GM13977 (cell line): Measurements from ENCODE around the gene SYS1.
A peak's percentile ranks its signal among the peaks of the same experiment; 100 is the strongest.

ENCODE experiments used
- DNase-seq: peaks from one replicate; pipeline ENCODE4 v3.0.0; 2012; ENCODE audit warnings: low spot score
- in situ Hi-C: fragments of 300-500 bp; cut with MboI; formaldehyde crosslinking; loops from one replicate; pipeline ENCODE4 v1.12.0; 2022; ENCODE audit warnings: low sequenced_read_pairs, low pct_unique_long_range_greater_than_20kb, mixed read lengths, inconsistent platforms; ENCODE audit not compliant: unreplicated experiment
- TF ChIP-seq, protein P1 (sequence below): IDR thresholded peaks from 2 replicates; pipeline ENCODE4 v1.5.1; 2012; ENCODE audit warnings: mild to moderate bottlenecking, control low read depth; ENCODE audit not compliant: insufficient read depth; ENCODE audit errors: extremely low read depth, missing control alignments

The SYS1 gene

GRCh38 chr20:45395114-45395415 is 32.1 kb downstream of the SYS1 start:
- TF ChIP-seq, protein P1, sequence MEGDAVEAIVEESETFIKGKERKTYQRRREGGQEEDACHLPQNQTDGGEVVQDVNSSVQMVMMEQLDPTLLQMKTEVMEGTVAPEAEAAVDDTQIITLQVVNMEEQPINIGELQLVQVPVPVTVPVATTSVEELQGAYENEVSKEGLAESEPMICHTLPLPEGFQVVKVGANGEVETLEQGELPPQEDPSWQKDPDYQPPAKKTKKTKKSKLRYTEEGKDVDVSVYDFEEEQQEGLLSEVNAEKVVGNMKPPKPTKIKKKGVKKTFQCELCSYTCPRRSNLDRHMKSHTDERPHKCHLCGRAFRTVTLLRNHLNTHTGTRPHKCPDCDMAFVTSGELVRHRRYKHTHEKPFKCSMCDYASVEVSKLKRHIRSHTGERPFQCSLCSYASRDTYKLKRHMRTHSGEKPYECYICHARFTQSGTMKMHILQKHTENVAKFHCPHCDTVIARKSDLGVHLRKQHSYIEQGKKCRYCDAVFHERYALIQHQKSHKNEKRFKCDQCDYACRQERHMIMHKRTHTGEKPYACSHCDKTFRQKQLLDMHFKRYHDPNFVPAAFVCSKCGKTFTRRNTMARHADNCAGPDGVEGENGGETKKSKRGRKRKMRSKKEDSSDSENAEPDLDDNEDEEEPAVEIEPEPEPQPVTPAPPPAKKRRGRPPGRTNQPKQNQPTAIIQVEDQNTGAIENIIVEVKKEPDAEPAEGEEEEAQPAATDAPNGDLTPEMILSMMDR: no peak
- in situ Hi-C loops: no loop called here

GRCh38 chr20:45399018-45399417 is 36.1 kb downstream of the SYS1 start:
- in situ Hi-C loops: no loop called here
- TF ChIP-seq, protein P1: no peak
- DNase-seq: no peak

More at GRCh38 chr20:45395114-45395415, 32.1 kb downstream of the SYS1 start:
- no peak for DNase-seq

GRCh38 chr20:45400346-45401031 is 37.5 kb downstream of the SYS1 start:
- no peak for DNase-seq
- in situ Hi-C loops: no loop called here
- TF ChIP-seq, protein P1: no peak

GRCh38 chr20:45402946-45403345 is 40.0 kb downstream of the SYS1 start:
- in situ Hi-C loops: no loop called here
- no peak for DNase-seq
- TF ChIP-seq, protein P1: no peak

- DNase-seq: no peak
- TF ChIP-seq, protein P1: no peak
- in situ Hi-C loops: no loop called here
Measured at GRCh38 chr20:45404438-45404837, 41.5 kb downstream of the SYS1 start.

GRCh38 chr20:45405571-45406259 is 42.8 kb downstream of the SYS1 start:
- DNase-seq: peak; percentile 46
- TF ChIP-seq, protein P1: no peak
- in situ Hi-C loops: no loop called here
